GM12865 (cell line): Measurements from ENCODE around the gene LURAP1L.

Experiments
- DNase-seq: peaks from one replicate; pipeline ENCODE4 v3.0.0; 2010; ENCODE audit warnings: low read depth
- H3K4me3 ChIP-seq: 2 replicates; pipeline ENCODE4 v1.5.1; 2011; ENCODE audit warnings: mild to moderate bottlenecking, low read depth, low read length, control low read depth
- CTCF ChIP-seq: IDR thresholded peaks from 2 replicates; pipeline ENCODE4 v1.5.1; 2011; ENCODE audit warnings: low read length, control low read depth, low read depth, inconsistent platforms; ENCODE audit not compliant: insufficient read depth; ENCODE audit errors: missing control alignments

LURAP1L gene

DNA sequence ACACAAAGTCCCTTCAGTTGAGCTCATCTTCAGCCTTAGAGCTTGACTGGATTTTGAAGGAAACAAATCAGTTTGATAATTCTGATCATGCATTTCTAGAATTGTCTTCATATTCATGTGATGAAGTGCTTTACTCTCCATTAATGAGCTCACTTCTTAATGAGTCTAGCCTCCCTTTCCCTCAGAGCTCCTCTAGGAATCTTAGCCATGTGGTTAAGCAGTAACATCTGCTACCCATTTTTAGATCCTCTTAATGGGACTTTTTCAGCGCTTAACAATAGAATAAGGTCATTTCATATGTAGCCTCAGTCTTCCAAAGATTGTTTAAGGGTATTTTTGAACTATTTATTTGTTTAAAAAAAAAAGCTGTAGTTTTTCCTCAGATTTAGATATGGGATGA, 36.9 kb upstream of the LURAP1L start:
- TF ChIP-seq CTCF = no peak
- DNase-seq = no peak
- no peak overlapping the region for H3K4me3 ChIP-seq

GRCh38 chr9:12739014-12739652, 35.7 kb upstream of the LURAP1L start:
- DNase-seq = no peak
- H3K4me3 ChIP-seq = no peak overlapping the region
- TF ChIP-seq CTCF = no peak

- DNase-seq = no peak
- no peak for TF ChIP-seq CTCF
- no peak overlapping the region for H3K4me3 ChIP-seq
These were observed 34.0 kb upstream of the LURAP1L start for GRCh38 chr9:12740845-12741244.

DNA sequence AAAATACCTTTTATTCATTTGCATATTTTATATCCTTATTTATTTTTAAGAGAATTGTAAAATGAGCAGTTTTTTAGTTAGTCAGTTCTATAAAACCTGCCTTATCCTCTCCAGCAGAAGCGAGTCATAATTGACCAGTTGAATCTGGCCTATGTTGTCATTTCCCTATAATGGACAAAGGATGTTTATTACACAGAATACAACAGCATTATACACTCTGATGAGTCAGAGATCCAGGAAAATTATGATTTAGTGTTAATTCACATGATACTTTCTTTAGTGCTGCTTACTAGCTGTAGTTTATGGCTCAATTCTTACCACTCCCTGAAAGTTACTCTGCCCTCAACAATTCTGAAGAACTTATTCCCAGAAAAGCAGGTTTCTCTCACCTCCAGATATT, 26.8 kb upstream of the LURAP1L start:
- no peak for DNase-seq
- no peak overlapping the region for H3K4me3 ChIP-seq
- TF ChIP-seq CTCF = no peak

DNA sequence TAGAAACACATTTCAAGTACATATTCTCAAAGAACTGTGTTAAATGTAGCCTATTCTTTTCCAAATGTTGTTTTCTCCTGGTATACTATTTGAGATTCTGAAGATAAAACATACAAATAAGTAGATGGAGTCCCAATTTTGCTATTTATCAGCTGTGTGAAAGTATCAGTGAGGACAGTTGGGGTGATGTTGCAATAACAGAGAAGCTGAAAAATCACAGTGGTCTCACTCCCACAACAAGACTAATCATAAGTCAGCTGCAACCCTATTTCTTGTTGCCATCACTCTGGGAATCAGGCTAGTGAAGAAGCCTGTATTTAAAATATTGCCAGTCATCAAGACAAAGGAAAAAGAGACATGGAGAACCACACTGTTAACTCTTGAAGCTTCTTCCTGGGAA, 25.9 kb upstream of the LURAP1L start:
- H3K4me3 ChIP-seq = no peak overlapping the region
- no peak for DNase-seq
- no peak for TF ChIP-seq CTCF

- no peak for DNase-seq
- no peak for TF ChIP-seq CTCF
- H3K4me3 ChIP-seq = no peak overlapping the region
These were observed 20.9 kb upstream of the LURAP1L start for GRCh38 chr9:12753931-12754330.

DNA sequence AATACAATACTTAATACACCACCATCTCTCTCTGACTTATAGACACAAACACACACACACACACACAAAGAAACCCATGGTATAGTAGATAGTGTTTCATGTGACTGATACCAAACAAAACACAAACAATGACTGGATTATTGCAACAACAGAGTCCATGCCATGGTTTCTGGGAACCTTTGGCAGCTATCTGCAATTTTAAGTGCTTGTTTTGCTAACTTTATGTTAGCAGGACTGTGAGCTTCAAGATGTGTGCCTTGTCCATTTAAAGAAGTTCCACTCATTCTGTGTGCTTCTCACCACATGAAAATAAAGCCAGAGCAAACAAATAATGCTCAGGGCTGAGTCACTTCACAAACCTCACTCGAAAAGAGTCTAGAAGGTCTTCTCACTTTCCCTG, 15.1 kb upstream of the LURAP1L start:
- no peak for DNase-seq
- no peak overlapping the region for H3K4me3 ChIP-seq
- no peak for TF ChIP-seq CTCF
